Panc1 (cell line): Measurements from ENCODE around the gene EMP2.

ENCODE experiments used
- POLR2AphosphoS5 ChIP-seq: IDR thresholded peaks from 2 replicates; pipeline ENCODE4 v1.6.1; 2012; ENCODE audit warnings: mild to moderate bottlenecking, low read depth, low read length, moderate library complexity
- SIN3A ChIP-seq: IDR thresholded peaks from 2 replicates; pipeline ENCODE4 v1.6.1; 2012; ENCODE audit warnings: low read depth, mild to moderate bottlenecking, low read length, moderate library complexity, borderline replicate concordance; ENCODE audit not compliant: insufficient read depth
- TCF7L2 ChIP-seq: IDR thresholded peaks from 2 replicates; pipeline ENCODE4 v1.6.1; 2011; ENCODE audit warnings: mild to moderate bottlenecking, low read depth, low read length, inconsistent platforms
- TF ChIP-seq, protein P1 (sequence below): fragments of 450-650 bp; IDR thresholded peaks from 2 replicates; pipeline ENCODE4 v1.5.1; 2017; ENCODE audit warnings: mild to moderate bottlenecking
- TF ChIP-seq, protein P2 (sequence below), 2 experiments: IDR thresholded peaks; 2 replicates each; pipeline ENCODE4 v1.6.1; 2011 to 2012; ENCODE audit warnings: low read depth in 2 of 2, control low read depth in 1 of 2, low read length in 1 of 2, mild to moderate bottlenecking in 1 of 2, moderate library complexity in 1 of 2; ENCODE audit not compliant: insufficient read depth in 1 of 2

DNA sequence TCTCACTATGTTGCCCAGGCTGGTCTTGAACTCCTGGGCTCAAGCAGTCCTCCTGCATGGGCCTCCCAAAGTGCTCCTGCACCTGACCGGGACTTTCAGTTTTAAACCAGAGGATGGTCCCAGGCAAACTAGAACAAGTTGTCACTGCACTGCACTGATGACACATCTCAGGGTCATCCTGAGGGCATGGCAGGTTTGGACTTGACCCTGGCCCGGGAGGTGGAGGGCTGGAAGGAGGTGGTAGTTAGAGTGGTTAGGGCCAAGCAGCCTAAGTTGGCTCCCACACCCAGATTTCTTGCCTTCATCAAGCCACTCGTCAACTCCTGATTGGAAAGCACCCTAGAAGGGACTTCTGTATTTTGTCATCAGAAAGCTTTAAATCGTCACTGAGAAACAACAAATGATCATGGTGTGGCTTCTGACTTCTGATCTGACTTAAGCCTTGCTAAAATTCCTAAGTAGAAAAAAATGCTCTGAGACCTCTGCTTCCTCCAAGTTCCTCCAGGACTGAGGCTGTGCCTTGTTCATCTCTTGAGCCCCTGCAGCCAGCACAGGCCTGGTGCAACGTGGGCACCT, 43.5 kb downstream of the EMP2 start:
- TF ChIP-seq, protein P1, sequence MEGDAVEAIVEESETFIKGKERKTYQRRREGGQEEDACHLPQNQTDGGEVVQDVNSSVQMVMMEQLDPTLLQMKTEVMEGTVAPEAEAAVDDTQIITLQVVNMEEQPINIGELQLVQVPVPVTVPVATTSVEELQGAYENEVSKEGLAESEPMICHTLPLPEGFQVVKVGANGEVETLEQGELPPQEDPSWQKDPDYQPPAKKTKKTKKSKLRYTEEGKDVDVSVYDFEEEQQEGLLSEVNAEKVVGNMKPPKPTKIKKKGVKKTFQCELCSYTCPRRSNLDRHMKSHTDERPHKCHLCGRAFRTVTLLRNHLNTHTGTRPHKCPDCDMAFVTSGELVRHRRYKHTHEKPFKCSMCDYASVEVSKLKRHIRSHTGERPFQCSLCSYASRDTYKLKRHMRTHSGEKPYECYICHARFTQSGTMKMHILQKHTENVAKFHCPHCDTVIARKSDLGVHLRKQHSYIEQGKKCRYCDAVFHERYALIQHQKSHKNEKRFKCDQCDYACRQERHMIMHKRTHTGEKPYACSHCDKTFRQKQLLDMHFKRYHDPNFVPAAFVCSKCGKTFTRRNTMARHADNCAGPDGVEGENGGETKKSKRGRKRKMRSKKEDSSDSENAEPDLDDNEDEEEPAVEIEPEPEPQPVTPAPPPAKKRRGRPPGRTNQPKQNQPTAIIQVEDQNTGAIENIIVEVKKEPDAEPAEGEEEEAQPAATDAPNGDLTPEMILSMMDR = no peak
- TF ChIP-seq, protein P2, sequence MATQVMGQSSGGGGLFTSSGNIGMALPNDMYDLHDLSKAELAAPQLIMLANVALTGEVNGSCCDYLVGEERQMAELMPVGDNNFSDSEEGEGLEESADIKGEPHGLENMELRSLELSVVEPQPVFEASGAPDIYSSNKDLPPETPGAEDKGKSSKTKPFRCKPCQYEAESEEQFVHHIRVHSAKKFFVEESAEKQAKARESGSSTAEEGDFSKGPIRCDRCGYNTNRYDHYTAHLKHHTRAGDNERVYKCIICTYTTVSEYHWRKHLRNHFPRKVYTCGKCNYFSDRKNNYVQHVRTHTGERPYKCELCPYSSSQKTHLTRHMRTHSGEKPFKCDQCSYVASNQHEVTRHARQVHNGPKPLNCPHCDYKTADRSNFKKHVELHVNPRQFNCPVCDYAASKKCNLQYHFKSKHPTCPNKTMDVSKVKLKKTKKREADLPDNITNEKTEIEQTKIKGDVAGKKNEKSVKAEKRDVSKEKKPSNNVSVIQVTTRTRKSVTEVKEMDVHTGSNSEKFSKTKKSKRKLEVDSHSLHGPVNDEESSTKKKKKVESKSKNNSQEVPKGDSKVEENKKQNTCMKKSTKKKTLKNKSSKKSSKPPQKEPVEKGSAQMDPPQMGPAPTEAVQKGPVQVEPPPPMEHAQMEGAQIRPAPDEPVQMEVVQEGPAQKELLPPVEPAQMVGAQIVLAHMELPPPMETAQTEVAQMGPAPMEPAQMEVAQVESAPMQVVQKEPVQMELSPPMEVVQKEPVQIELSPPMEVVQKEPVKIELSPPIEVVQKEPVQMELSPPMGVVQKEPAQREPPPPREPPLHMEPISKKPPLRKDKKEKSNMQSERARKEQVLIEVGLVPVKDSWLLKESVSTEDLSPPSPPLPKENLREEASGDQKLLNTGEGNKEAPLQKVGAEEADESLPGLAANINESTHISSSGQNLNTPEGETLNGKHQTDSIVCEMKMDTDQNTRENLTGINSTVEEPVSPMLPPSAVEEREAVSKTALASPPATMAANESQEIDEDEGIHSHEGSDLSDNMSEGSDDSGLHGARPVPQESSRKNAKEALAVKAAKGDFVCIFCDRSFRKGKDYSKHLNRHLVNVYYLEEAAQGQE (IDR thresholded peaks at IDR 0.05; ENCODE audit: insufficient read depth in 1 of 2, low read depth in 2 of 2, low read length in 1 of 2) = no peak
- no peak for TF ChIP-seq SIN3A
- TF ChIP-seq POLR2AphosphoS5 = no peak
- TF ChIP-seq TCF7L2 = no peak
